ENCODE data around the gene MAT1A. TPM values are rescaled to one million over a fixed set of nuclear protein-coding genes. Genes with fewer than 3 reads are reported as not detected.

Gene MAT1A
- total RNA-seq, 1 donor = not detected

- H3K4me1 ChIP-seq (ENCODE audit: insufficient read depth, low read length) = peaks cover 5% of the 10 kb centered on the region
- DNase-seq (ENCODE audit: insufficient read length, low spot score, missing footprints) = no peak
- peaks cover 4% of the 10 kb centered on the region for H3K27me3 ChIP-seq (ENCODE audit: insufficient read depth, low read length)
- no peak overlapping the region for H3K27ac ChIP-seq (ENCODE audit: low read depth, low read length)
- H3K4me2 ChIP-seq (ENCODE audit: insufficient read depth, low read length) = no peak overlapping the region
- H3K4me3 ChIP-seq (ENCODE audit: insufficient read depth, low read length) = no peak overlapping the region
- H2AFZ ChIP-seq (ENCODE audit: low read length) = no peak overlapping the region
- H4K20me1 ChIP-seq (ENCODE audit: insufficient read depth, low read length) = no peaks in the 10 kb centered on the region
- H3K9me3 ChIP-seq (ENCODE audit: low read depth, low read length) = no peaks in the 10 kb centered on the region
- no peak for TF ChIP-seq CTCF (IDR thresholded peaks at IDR 0.05; ENCODE audit: extremely low read depth, low read depth, low read length)
- no peaks in the 10 kb centered on the region for H3K36me3 ChIP-seq (ENCODE audit: insufficient read depth, low read length)
- no peaks in the 10 kb centered on the region for H3K79me2 ChIP-seq (ENCODE audit: insufficient read depth, low read length)
Observed at GRCh38 chr10:80323311-80323710, 33.9 kb upstream of the MAT1A start.

GRCh38 chr10:80322711-80323110 lies 33.3 kb upstream of the MAT1A start:
- H3K36me3 ChIP-seq (ENCODE audit: insufficient read depth, low read length) = no peaks in the 10 kb centered on the region

GRCh38 chr10:80322158-80322557 lies 32.7 kb upstream of the MAT1A start:
- Histone ChIP-seq H3K79me2 (ENCODE audit: insufficient read depth, low read length) (no peaks in the 10 kb centered on the region), H3K4me1 (ENCODE audit: insufficient read depth, low read length) (peaks cover 5% of the 10 kb centered on the region), H3K36me3 (ENCODE audit: insufficient read depth, low read length) (no peaks in the 10 kb centered on the region), H4K20me1 (ENCODE audit: insufficient read depth, low read length) (no peaks in the 10 kb centered on the region), H3K27me3 (ENCODE audit: insufficient read depth, low read length) (peaks cover 4% of the 10 kb centered on the region), H3K4me2 (ENCODE audit: insufficient read depth, low read length) (no peak overlapping the region), H2AFZ (ENCODE audit: low read length) (no peak overlapping the region), H3K4me3 (ENCODE audit: insufficient read depth, low read length) (no peak overlapping the region), H3K9me3 (ENCODE audit: low read depth, low read length) (no peaks in the 10 kb centered on the region), H3K27ac (ENCODE audit: low read depth, low read length) (no peak overlapping the region)
- no peak for TF ChIP-seq CTCF (IDR thresholded peaks at IDR 0.05; ENCODE audit: extremely low read depth, low read depth, low read length)
- no peak for DNase-seq (ENCODE audit: insufficient read length, low spot score, missing footprints)

More at GRCh38 chr10:80322711-80323110, 33.3 kb upstream of the MAT1A start:
- Histone ChIP-seq H2AFZ (ENCODE audit: low read length) (no peak overlapping the region), H3K4me1 (ENCODE audit: insufficient read depth, low read length) (peaks cover 5% of the 10 kb centered on the region), H3K4me3 (ENCODE audit: insufficient read depth, low read length) (no peak overlapping the region), H3K79me2 (ENCODE audit: insufficient read depth, low read length) (no peaks in the 10 kb centered on the region), H3K27ac (ENCODE audit: low read depth, low read length) (no peak overlapping the region), H3K4me2 (ENCODE audit: insufficient read depth, low read length) (no peak overlapping the region), H4K20me1 (ENCODE audit: insufficient read depth, low read length) (no peaks in the 10 kb centered on the region), H3K27me3 (ENCODE audit: insufficient read depth, low read length) (peaks cover 4% of the 10 kb centered on the region), H3K9me3 (ENCODE audit: low read depth, low read length) (no peaks in the 10 kb centered on the region)
- DNase-seq (ENCODE audit: insufficient read length, low spot score, missing footprints) = no peak
- TF ChIP-seq CTCF (IDR thresholded peaks at IDR 0.05; ENCODE audit: extremely low read depth, low read depth, low read length) = no peak

GRCh38 chr10:80321183-80321582 lies 31.7 kb upstream of the MAT1A start:
- Histone ChIP-seq H3K9me3 (ENCODE audit: low read depth, low read length) (no peaks in the 10 kb centered on the region), H3K36me3 (ENCODE audit: insufficient read depth, low read length) (no peaks in the 10 kb centered on the region), H4K20me1 (ENCODE audit: insufficient read depth, low read length) (no peaks in the 10 kb centered on the region), H2AFZ (ENCODE audit: low read length) (no peak overlapping the region), H3K4me1 (ENCODE audit: insufficient read depth, low read length) (peaks cover 5% of the 10 kb centered on the region), H3K27me3 (ENCODE audit: insufficient read depth, low read length) (peaks cover 4% of the 10 kb centered on the region), H3K79me2 (ENCODE audit: insufficient read depth, low read length) (no peaks in the 10 kb centered on the region), H3K27ac (ENCODE audit: low read depth, low read length) (no peak overlapping the region), H3K4me3 (ENCODE audit: insufficient read depth, low read length) (no peak overlapping the region), H3K4me2 (ENCODE audit: insufficient read depth, low read length) (no peak overlapping the region)
- TF ChIP-seq CTCF (IDR thresholded peaks at IDR 0.05; ENCODE audit: extremely low read depth, low read depth, low read length) = no peak
- no peak for DNase-seq (ENCODE audit: insufficient read length, low spot score, missing footprints)
